ENCODE data around the gene STX16.

DNA sequence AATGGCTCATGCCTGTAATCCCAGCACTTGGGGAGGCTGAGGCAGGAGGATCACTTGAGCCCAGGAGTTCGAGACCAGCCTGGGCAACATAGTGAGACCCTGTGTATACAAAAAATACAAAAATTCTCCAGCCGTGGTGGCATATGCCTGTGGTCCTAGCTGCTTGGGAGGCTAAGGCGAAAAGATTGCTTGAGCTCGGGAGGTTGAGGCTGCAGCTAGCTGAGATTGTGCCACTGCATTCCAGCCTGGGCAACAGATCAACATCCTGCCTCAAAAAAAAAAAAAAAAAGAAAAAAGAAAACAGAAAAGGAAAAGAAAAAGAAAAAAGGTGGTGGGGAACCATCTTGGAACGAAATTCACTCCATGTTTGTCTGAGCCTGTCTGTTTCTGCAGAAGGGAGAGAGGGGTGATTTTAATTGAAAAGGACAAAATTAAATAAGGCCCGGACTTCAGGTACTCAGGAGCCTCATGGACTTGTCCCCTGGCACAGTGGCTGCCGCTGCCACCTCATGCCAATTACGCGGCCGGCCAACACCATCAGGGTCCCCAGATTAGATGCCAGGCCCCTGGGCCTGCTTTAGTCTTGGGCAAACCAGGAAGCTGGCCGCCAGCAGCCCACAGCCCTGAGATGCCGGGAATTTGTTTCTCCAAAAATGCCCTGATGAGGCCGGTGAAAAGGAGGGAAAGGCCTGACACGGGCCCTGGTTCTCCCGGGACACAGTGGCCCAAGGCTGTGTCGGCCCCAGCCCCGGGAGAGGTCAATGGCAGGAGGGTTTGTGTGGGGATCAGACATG is 37.8 kb upstream of the STX16 start:
- TF ChIP-seq, protein P1, sequence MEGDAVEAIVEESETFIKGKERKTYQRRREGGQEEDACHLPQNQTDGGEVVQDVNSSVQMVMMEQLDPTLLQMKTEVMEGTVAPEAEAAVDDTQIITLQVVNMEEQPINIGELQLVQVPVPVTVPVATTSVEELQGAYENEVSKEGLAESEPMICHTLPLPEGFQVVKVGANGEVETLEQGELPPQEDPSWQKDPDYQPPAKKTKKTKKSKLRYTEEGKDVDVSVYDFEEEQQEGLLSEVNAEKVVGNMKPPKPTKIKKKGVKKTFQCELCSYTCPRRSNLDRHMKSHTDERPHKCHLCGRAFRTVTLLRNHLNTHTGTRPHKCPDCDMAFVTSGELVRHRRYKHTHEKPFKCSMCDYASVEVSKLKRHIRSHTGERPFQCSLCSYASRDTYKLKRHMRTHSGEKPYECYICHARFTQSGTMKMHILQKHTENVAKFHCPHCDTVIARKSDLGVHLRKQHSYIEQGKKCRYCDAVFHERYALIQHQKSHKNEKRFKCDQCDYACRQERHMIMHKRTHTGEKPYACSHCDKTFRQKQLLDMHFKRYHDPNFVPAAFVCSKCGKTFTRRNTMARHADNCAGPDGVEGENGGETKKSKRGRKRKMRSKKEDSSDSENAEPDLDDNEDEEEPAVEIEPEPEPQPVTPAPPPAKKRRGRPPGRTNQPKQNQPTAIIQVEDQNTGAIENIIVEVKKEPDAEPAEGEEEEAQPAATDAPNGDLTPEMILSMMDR (IDR thresholded peaks at IDR 0.05): no peak
- TF ChIP-seq ZFX (IDR thresholded peaks at IDR 0.05; ENCODE audit: borderline replicate concordance): no peak

All from 22Rv1 (cell line).